HepG2 (cell line): ENCODE measurements around the gene DSTYK.

Source experiments
- ESRRA ChIP-seq: sonication (generic); formaldehyde crosslinking; IDR thresholded peaks from 2 replicates; pipeline ENCODE4 v1.5.1; 2020; ENCODE audit warnings: mild to moderate bottlenecking, low read depth, missing genetic modification reagents
- MAFG ChIP-seq: sonication (generic); formaldehyde crosslinking; IDR thresholded peaks from 2 replicates; pipeline ENCODE4 v1.5.1; 2020; ENCODE audit warnings: mild to moderate bottlenecking, missing genetic modification reagents
- NPAS2 ChIP-seq: sonication (generic); formaldehyde crosslinking; IDR thresholded peaks from 2 replicates; pipeline ENCODE4 v1.8.0; 2022; ENCODE audit warnings: mild to moderate bottlenecking, missing genetic modification reagents, borderline replicate concordance
- RAD21 ChIP-seq: fragments of 450-650 bp; formaldehyde crosslinking; IDR thresholded peaks from 2 replicates; pipeline ENCODE4 v1.5.0; 2020; ENCODE audit warnings: mild to moderate bottlenecking
- TEAD2 ChIP-seq: sonication (generic); formaldehyde crosslinking; IDR thresholded peaks from 2 replicates; pipeline ENCODE4 v1.9.0; 2021; ENCODE audit warnings: missing genetic modification reagents
- ZNF333 ChIP-seq: sonication (generic); formaldehyde crosslinking; IDR thresholded peaks from 2 replicates; pipeline ENCODE4 v1.4.0; 2020; ENCODE audit warnings: mild to moderate bottlenecking, missing genetic modification reagents, borderline replicate concordance
- ZNF562 ChIP-seq: sonication (generic); formaldehyde crosslinking; IDR thresholded peaks from 2 replicates; pipeline ENCODE4 v1.8.0; 2022; ENCODE audit warnings: missing genetic modification reagents, borderline replicate concordance
- TF ChIP-seq, protein P1 (sequence below): sonication (generic); formaldehyde crosslinking; IDR thresholded peaks from 2 replicates; pipeline ENCODE4 v1.5.0; 2020; ENCODE audit warnings: mild to moderate bottlenecking, missing genetic modification reagents, moderate library complexity
- TF ChIP-seq, protein P2 (sequence below): sonication (generic); formaldehyde crosslinking; IDR thresholded peaks from 2 replicates; pipeline ENCODE4 v1.4.0; 2020; ENCODE audit warnings: missing genetic modification reagents, low read depth, mild to moderate bottlenecking, borderline replicate concordance

DNA sequence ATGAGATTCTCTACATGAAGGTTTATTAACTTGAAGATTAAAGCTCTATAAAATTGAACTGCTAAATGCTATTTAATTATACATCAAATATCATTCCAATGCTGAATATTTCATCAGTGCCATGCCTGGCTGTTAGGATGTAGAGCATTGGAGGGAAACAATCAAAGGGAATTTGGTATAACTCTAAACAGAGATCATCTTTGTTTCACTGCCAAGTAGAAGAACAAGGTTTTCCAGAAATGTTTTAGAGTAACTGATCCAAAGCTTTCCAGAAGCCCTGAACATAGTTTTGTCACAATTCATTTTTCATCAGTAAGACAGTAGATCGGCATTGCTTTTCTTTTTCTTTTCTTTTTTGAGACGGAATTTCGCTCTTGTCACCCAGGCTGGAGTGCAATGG is 5.9 kb upstream of the DSTYK start:
- TF ChIP-seq, protein P1, sequence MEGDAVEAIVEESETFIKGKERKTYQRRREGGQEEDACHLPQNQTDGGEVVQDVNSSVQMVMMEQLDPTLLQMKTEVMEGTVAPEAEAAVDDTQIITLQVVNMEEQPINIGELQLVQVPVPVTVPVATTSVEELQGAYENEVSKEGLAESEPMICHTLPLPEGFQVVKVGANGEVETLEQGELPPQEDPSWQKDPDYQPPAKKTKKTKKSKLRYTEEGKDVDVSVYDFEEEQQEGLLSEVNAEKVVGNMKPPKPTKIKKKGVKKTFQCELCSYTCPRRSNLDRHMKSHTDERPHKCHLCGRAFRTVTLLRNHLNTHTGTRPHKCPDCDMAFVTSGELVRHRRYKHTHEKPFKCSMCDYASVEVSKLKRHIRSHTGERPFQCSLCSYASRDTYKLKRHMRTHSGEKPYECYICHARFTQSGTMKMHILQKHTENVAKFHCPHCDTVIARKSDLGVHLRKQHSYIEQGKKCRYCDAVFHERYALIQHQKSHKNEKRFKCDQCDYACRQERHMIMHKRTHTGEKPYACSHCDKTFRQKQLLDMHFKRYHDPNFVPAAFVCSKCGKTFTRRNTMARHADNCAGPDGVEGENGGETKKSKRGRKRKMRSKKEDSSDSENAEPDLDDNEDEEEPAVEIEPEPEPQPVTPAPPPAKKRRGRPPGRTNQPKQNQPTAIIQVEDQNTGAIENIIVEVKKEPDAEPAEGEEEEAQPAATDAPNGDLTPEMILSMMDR (CRISPR knock-in tag): no peak
- TF ChIP-seq NPAS2 (CRISPR knock-in tag): no peak
- TF ChIP-seq ESRRA (CRISPR knock-in tag): no peak
- TF ChIP-seq ZNF333 (CRISPR knock-in tag): no peak
- TF ChIP-seq MAFG (CRISPR knock-in tag): no peak
- no peak for TF ChIP-seq TEAD2 (CRISPR knock-in tag)
- no peak for TF ChIP-seq ZNF562
- TF ChIP-seq RAD21: no peak
- TF ChIP-seq, protein P2, sequence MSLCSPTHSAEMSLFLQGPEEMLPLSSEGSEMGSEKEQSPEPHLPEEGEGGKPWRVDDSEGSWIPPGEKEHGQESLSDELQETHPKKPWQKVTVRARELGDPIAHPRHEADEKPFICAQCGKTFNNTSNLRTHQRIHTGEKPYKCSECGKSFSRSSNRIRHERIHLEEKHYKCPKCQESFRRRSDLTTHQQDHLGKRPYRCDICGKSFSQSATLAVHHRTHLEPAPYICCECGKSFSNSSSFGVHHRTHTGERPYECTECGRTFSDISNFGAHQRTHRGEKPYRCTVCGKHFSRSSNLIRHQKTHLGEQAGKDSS (CRISPR knock-in tag): no peak
